K562 (cell line): ENCODE measurements around the gene HSBP1L1. TPM values are rescaled to one million over a fixed set of nuclear protein-coding genes. Genes with fewer than 3 reads are reported as not detected.

Source experiments
- ATAC-seq: fragments of 200-7000 bp; cut with Tn5 transposase; 3 replicates; pipeline ENCODE4 v1.9.1; 2020; ENCODE audit warnings: moderate library complexity
- BruUV-seq: library from RNA; stranded (reverse); fragments of 400-500 nt; replicated peaks from 2 replicates; lab custom pipeline; 2021; lab: Mats Ljungman, UMichigan
- CTCF ChIA-PET: fragments of 300-600 bp; formaldehyde crosslinking; extraction: SDS; loops from one replicate; lab custom pipeline; 2021; ENCODE audit warnings: low intra/inter-chr PET ratio; lab: Yijun Ruan, JAX
- POLR2A ChIA-PET: fragments of 300-600, 350-650 bp; sonication (Branson Sonifier 250); formaldehyde crosslinking; extraction: SDS; loops from one replicate; lab custom pipeline; 2021; ENCODE audit warnings: antibody characterized with exemption, inconsistent platforms; lab: Yijun Ruan, JAX
- DNase-seq, 4 experiments: peaks; one replicate each; pipeline versions ENCODE4 v3.0.0 to v3.0.0-alpha.2; 2011 to 2018; ENCODE audit warnings: low spot score in 3 of 4, mixed read lengths in 3 of 4; ENCODE audit errors: extremely low read depth in 1 of 4
- FAIRE-seq: peaks from 2 replicates; lab custom pipeline; 2011; peaks lifted over from hg19 to GRCh38; lab: Jason Lieb, UNC
- H2AFZ ChIP-seq: 2 replicates; pipeline ENCODE4 v1.6.0; 2011; ENCODE audit warnings: low read depth, low read length, control low read depth, inconsistent platforms
- H3K27ac ChIP-seq: fragments of 200-600 bp; 3 replicates; pipeline ENCODE4 v1.8.0; 2011; ENCODE audit warnings: low read depth, mild to moderate bottlenecking, control low read depth, inconsistent platforms, low read length, moderate library complexity, mixed read lengths; ENCODE audit errors: extremely low read depth
- H3K27me3 ChIP-seq, 2 experiments: fragments of 300-600 bp in 1 of 2; 2 replicates in 1 of 2; 3 replicates in 1 of 2; pipeline versions ENCODE4 v1.6.0 to v1.8.0; 2011; ENCODE audit warnings: inconsistent platforms in 2 of 2, low read length in 2 of 2, mild to moderate bottlenecking in 1 of 2, mixed read lengths in 1 of 2, moderate library complexity in 1 of 2; ENCODE audit not compliant: control insufficient read depth in 2 of 2, insufficient read depth in 2 of 2
- H3K36me3 ChIP-seq: fragments of 300-600 bp; 3 replicates; pipeline ENCODE4 v1.8.0; 2011; ENCODE audit warnings: mild to moderate bottlenecking, low read length, inconsistent platforms; ENCODE audit not compliant: control insufficient read depth, insufficient read depth
- H3K4me1 ChIP-seq, 2 experiments: fragments of 200-600 bp in 1 of 2; replicated peaks in 1 of 2; 2 replicates in 1 of 2; 3 replicates in 1 of 2; pipeline versions ENCODE4 v1.5.1 to v1.8.0; 2011; ENCODE audit warnings: inconsistent platforms in 2 of 2, low read length in 2 of 2, mild to moderate bottlenecking in 1 of 2, mixed read lengths in 1 of 2, moderate library complexity in 1 of 2; ENCODE audit not compliant: control insufficient read depth in 2 of 2, insufficient read depth in 2 of 2
- H3K4me2 ChIP-seq: 2 replicates; pipeline ENCODE4 v1.6.1; 2011; ENCODE audit warnings: low read length, control low read depth, inconsistent platforms, mixed read lengths; ENCODE audit not compliant: insufficient read depth
- H3K4me3 ChIP-seq: fragments of 200-600 bp; sonication (generic), shearing (Covaris generic); 2 replicates; pipeline ENCODE4 v1.5.1; 2016; ENCODE audit warnings: control low read depth, inconsistent platforms
- H3K79me2 ChIP-seq: fragments of 200-600 bp; 3 replicates; pipeline ENCODE4 v1.8.0; 2011; ENCODE audit warnings: low read length, inconsistent platforms; ENCODE audit not compliant: control insufficient read depth, insufficient read depth
- H3K9ac ChIP-seq, 2 experiments: 2 replicates each; pipeline versions ENCODE4 v1.6.0 to v1.6.1; 2011; ENCODE audit warnings: low read depth in 2 of 2, low read length in 2 of 2, control low read depth in 1 of 2, inconsistent platforms in 1 of 2, mild to moderate bottlenecking in 1 of 2, mixed read lengths in 1 of 2; ENCODE audit not compliant: insufficient read depth in 1 of 2
- H3K9me1 ChIP-seq: one replicate; pipeline ENCODE4 v1.6.0; 2011; ENCODE audit warnings: inconsistent platforms, mild to moderate bottlenecking, low read length, moderate library complexity; ENCODE audit not compliant: control insufficient read depth, insufficient read depth
- H3K9me3 ChIP-seq: replicated peaks from 2 replicates; pipeline ENCODE4 v1.5.1; 2011; ENCODE audit warnings: low read depth, low read length, inconsistent platforms; ENCODE audit not compliant: control insufficient read depth, insufficient read depth
- H4K20me1 ChIP-seq: replicated peaks from 2 replicates; pipeline ENCODE4 v1.6.1; 2011; ENCODE audit warnings: low read length, inconsistent platforms, mixed read lengths; ENCODE audit not compliant: control insufficient read depth, insufficient read depth
- C11orf30 ChIP-seq: fragments of 450-650 bp; IDR thresholded peaks from 2 replicates; pipeline ENCODE4 v1.6.1; 2016; ENCODE audit warnings: low read depth, mild to moderate bottlenecking
- CTCF ChIP-seq, 3 experiments: IDR thresholded peaks in 2 of 3; conservative IDR thresholded peaks in 1 of 3; 2 replicates each; pipeline ENCODE4 v1.5.1; 2011 to 2012; ENCODE audit warnings: low read length in 3 of 3, mild to moderate bottlenecking in 3 of 3, control low read depth in 2 of 3, improper control_type of control experiment in 1 of 3, inconsistent platforms in 1 of 3, low read depth in 1 of 3, mixed read lengths in 1 of 3, moderate library complexity in 1 of 3; ENCODE audit not compliant: insufficient read depth in 2 of 3
- FOSL1 ChIP-seq: fragments of 200-800 bp; sonication (Bioruptor generic); conservative IDR thresholded peaks from 2 replicates; pipeline ENCODE4 v1.6.1; 2016; ENCODE audit warnings: missing genetic modification characterization, missing compliant biosample characterization
- HDAC2 ChIP-seq: fragments of 450-650 bp; IDR thresholded peaks from 2 replicates; pipeline ENCODE4 v1.6.1; 2016; ENCODE audit warnings: mild to moderate bottlenecking
- ILK ChIP-seq: fragments of 450-650 bp; IDR thresholded peaks from 2 replicates; pipeline ENCODE4 v1.6.1; 2016; ENCODE audit warnings: missing genetic modification characterization, low read depth, mild to moderate bottlenecking, missing compliant biosample characterization, moderate library complexity, borderline replicate concordance
- JUNB ChIP-seq: fragments of 450-650 bp; formaldehyde crosslinking; conservative IDR thresholded peaks from 2 replicates; pipeline ENCODE4 v1.4.0; 2020; ENCODE audit warnings: mild to moderate bottlenecking
- MAFG ChIP-seq: fragments of 450-650 bp; conservative IDR thresholded peaks from 2 replicates; pipeline ENCODE4 v1.6.1; 2016; ENCODE audit warnings: missing genetic modification characterization, missing compliant biosample characterization
- MAFK ChIP-seq: IDR thresholded peaks from 2 replicates; pipeline ENCODE4 v1.6.1; 2011; ENCODE audit warnings: low read length, improper control_type of control experiment
- NFE2 ChIP-seq: IDR thresholded peaks from 2 replicates; pipeline ENCODE4 v1.6.1; 2014; ENCODE audit warnings: antibody characterized with exemption, low read depth
- RAD21 ChIP-seq, 2 experiments: fragments of 250-450 bp in 1 of 2; fragments of 450-650 bp in 1 of 2; sonication (Bioruptor Pico) in 1 of 2; formaldehyde crosslinking in 1 of 2; IDR thresholded peaks in 1 of 2; conservative IDR thresholded peaks in 1 of 2; 2 replicates each; pipeline versions ENCODE4 v1.4.0 to v1.8.0; 2020 to 2022; ENCODE audit warnings: mild to moderate bottlenecking in 2 of 2, moderate library complexity in 1 of 2
- RBBP5 ChIP-seq: fragments of 200-600 bp; sonication (generic); IDR thresholded peaks from 2 replicates; pipeline ENCODE4 v1.6.1; 2012; ENCODE audit warnings: borderline replicate concordance, mild to moderate bottlenecking, low read length, control low read depth, inconsistent platforms; ENCODE audit not compliant: insufficient read depth, poor library complexity, severe bottlenecking
- RCOR1 ChIP-seq, 2 experiments: IDR thresholded peaks; 2 replicates each; pipeline ENCODE4 v1.6.1; 2012; ENCODE audit warnings: low read depth in 2 of 2, low read length in 2 of 2, borderline replicate concordance in 1 of 2, improper control_type of control experiment in 1 of 2
- RNF219 ChIP-seq: fragments of 250-450 bp; sonication (Bioruptor Pico); IDR thresholded peaks from 2 replicates; pipeline ENCODE4 v1.5.0; 2022; ENCODE audit warnings: mild to moderate bottlenecking
- SOX6 ChIP-seq: fragments of 450-650 bp; IDR thresholded peaks from 2 replicates; pipeline ENCODE4 v1.6.1; 2014; ENCODE audit warnings: mild to moderate bottlenecking
- ZNF316 ChIP-seq: fragments of 450-650 bp; IDR thresholded peaks from 2 replicates; pipeline ENCODE4 v1.6.1; 2016
- WGBS: fragments of 100-300 bp; shearing (Covaris generic); methylation state at CpG from one replicate; pipeline ENCODE4 v1.1.6; 2016; ENCODE audit warnings: low coverage, mixed read lengths; ENCODE audit not compliant: insufficient coverage; ENCODE audit errors: missing lambda C conversion rate; 5-methylcytosine and 5-hydroxymethylcytosine counted together
- in situ Hi-C: fragments of 300-500 bp; cut with MboI; formaldehyde crosslinking; loops from 4 replicates; pipeline ENCODE4 v1.15.0; 2018; ENCODE audit warnings: inconsistent platforms, mixed read lengths
- intact Hi-C: fragments of 100-400 bp; cut with micrococcal nuclease; formaldehyde crosslinking; loops from 2 replicates; pipeline ENCODE4 v1.14.2; 2022
- polyA plus RNA-seq, 8 experiments: library from polyadenylated mRNA; depleted of rRNA in 4 of 8; stranded (reverse) in 5 of 8; unstranded in 3 of 8; fragments of >200 nt; fragmentation: Nextera tagmentation in 2 of 8; fragmentation: Illumina TruSeq in 1 of 8; extraction: Ambion mirVana in 2 of 8; extraction: Trizol in 1 of 8; gene quantifications; 2 replicates each; pipeline versions ENCODE4 v1.2.1 to v1.2.3, GENCODE V29; 2011 to 2014; ENCODE audit warnings: inconsistent platforms in 1 of 8, missing spikeins in 1 of 8
- total RNA-seq, 7 experiments: library from RNA; depleted of rRNA in 6 of 7; stranded (reverse); fragments of >200 nt in 6 of 7; fragmentation: Illumina TruSeq in 2 of 7; extraction: Trizol in 2 of 7; gene quantifications; 2 replicates each; pipeline versions ENCODE4 v1.2.1 to v1.2.3, GENCODE V29; 2011 to 2021; ENCODE audit warnings: low replicate concordance in 1 of 7
- TF ChIP-seq, protein P1 (sequence below): sonication (generic); formaldehyde crosslinking; IDR thresholded peaks from 2 replicates; pipeline ENCODE4 v1.8.1; 2023; ENCODE audit warnings: mild to moderate bottlenecking, missing genetic modification reagents

HSBP1L1 gene
- total and polyA plus RNA-seq, 9 of the 15 experiments (the other 6 are each of a cell fraction or from before 2014, with no cell fraction given) = 0.24 to 0.36 TPM; not detected in 7

DNA sequence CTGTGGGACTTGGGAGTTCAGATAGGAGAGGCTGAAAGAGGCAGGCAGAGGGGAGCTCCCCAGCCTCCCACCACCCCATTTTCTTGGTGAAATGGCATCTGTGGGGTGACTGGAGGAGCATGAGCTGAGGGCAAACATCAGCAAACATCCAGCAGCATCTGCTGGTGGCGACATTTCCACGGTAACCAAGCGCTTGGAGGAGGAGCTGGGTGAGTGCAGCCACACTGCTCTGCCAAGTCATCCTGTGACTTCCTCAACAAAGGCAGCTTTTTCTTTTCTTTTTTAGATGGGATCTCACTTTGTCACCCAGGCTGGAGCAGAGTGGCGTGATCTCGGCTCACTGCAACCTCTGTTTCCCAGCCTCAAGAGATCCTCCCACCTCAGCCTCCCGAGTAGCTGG, 18.3 kb downstream of the HSBP1L1 start:
- peak; percentile 61 for FAIRE-seq
- peak in 3 of 4 experiments; percentile 17 to 54 (median 32) for DNase-seq
- Histone ChIP-seq H3K9me3 (no peaks in the 10 kb centered on the region), H3K9ac (no peak overlapping the region), H3K4me1 (peaks cover 17 to 22% of the 10 kb centered on the region in 2 experiments; a peak in 3 of 5 replicates), H3K27me3 (no peaks in the 10 kb centered on the region), H4K20me1 (peaks cover 28% of the 10 kb centered on the region), H3K36me3 (peaks cover 66% of the 10 kb centered on the region), H3K4me2 (no peak overlapping the region), H3K79me2 (peaks cover 100% of the 10 kb centered on the region), H2AFZ (no peak overlapping the region), H3K27ac (peak overlapping the region; percentile 36; the same call in 2 of the 3 replicates), H3K9me1 (peaks cover 7% of the 10 kb centered on the region), H3K4me3 (no peak overlapping the region)
- CTCF ChIA-PET = no interaction called here
- in situ Hi-C loops (no loop called here), intact Hi-C loops (no loop called here)
- BruUV-seq = no TSS peak
- WGBS = 65% methylated on average over 5 of the region's 6 CpGs
- peak; percentile 76 for ATAC-seq
- POLR2A ChIA-PET = interaction anchor here (0.8 kb wide), 1 partner anchor 21 kb away, joined by 3 read pairs; no protein-coding TSS in a partner anchor
- TF ChIP-seq ZNF316 (no peak), NFE2 (peak; percentile 84), RCOR1 (IDR thresholded peaks at IDR 0.05; ENCODE audit: borderline replicate concordance in 1 of 2, low read depth in 2 of 2, low read length in 2 of 2) (peak in 1 of 2 experiments; percentile 41; a peak in 1 of 4 replicates), RBBP5 (no peak), FOSL1 (no peak), RAD21 (CRISPR knock-in tag; conservative IDR thresholded peaks at IDR 0.05 in 1 of 2, IDR thresholded peaks at IDR 0.05 in 1 of 2) (peak in 1 of 2 experiments; percentile 24; a peak in 1 of 4 replicates), CTCF (IDR thresholded peaks at IDR 0.05 in 2 of 3, conservative IDR thresholded peaks at IDR 0.05 in 1 of 3; ENCODE audit: insufficient read depth in 2 of 3, low read depth in 1 of 3, low read length in 3 of 3) (peak in 2 of 3 experiments; percentile 8 to 37; a peak in 2 of 6 replicates), MAFK (peak; percentile 7; the same call in 1 of the 2 replicates), MAFG (tag) (peak; percentile 28), ILK (tag) (no peak), SOX6 (peak; percentile 35; the same call in 1 of the 2 replicates), C11orf30 (peak; percentile 12; the same call in 1 of the 2 replicates), HDAC2 (0 out of 2 replicates have a peak, but pooled peaks have one; percentile 24), JUNB (no peak), RNF219 (CRISPR knock-in tag) (no peak)
- TF ChIP-seq, protein P1, sequence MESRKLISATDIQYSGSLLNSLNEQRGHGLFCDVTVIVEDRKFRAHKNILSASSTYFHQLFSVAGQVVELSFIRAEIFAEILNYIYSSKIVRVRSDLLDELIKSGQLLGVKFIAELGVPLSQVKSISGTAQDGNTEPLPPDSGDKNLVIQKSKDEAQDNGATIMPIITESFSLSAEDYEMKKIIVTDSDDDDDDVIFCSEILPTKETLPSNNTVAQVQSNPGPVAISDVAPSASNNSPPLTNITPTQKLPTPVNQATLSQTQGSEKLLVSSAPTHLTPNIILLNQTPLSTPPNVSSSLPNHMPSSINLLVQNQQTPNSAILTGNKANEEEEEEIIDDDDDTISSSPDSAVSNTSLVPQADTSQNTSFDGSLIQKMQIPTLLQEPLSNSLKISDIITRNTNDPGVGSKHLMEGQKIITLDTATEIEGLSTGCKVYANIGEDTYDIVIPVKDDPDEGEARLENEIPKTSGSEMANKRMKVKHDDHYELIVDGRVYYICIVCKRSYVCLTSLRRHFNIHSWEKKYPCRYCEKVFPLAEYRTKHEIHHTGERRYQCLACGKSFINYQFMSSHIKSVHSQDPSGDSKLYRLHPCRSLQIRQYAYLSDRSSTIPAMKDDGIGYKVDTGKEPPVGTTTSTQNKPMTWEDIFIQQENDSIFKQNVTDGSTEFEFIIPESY (CRISPR knock-in tag) = peak; percentile 96
